KOPT-K1 (cell line): ENCODE measurements around the gene CPSF4.

Source experiments
- H3K27ac ChIP-seq: fragments of 200-600 bp; sonication (generic); 2 replicates; pipeline ENCODE4 v1.5.1; 2016; ENCODE audit warnings: antibody characterized with exemption, mild to moderate bottlenecking, low read depth, low read length; ENCODE audit not compliant: poor library complexity, severe bottlenecking
- H3K36me3 ChIP-seq: fragments of 200-600 bp; sonication (generic); 2 replicates; pipeline ENCODE4 v1.5.1; 2017; ENCODE audit warnings: antibody characterized with exemption, mild to moderate bottlenecking, low read length, moderate library complexity; ENCODE audit not compliant: insufficient read depth
- H3K9me3 ChIP-seq: fragments of 200-600 bp; sonication (generic); 2 replicates; pipeline ENCODE4 v1.5.1; 2017; ENCODE audit warnings: antibody characterized with exemption, low read length, mild to moderate bottlenecking; ENCODE audit not compliant: insufficient read depth, poor library complexity, severe bottlenecking

Gene CPSF4

DNA sequence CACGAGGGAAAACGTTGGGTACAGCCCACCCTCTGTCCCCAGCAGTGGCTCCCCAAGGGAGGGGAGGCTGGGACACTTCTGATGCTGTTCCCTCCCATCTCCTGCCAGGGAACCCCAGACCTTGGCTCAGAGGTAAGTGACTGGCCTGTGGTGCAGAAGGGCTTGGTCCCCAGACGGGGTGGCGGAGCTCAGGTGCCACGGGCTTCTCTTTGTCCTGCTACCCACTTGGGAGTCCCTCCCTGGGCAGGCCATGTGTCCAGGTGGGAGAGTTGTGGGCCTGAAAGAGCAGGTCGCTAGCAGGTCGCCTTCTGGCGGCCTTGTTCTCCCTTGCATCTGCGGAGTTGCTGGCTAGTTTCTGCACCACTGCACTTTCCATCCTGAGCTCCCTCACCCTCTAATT, 17.1 kb downstream of the CPSF4 start:
- Histone ChIP-seq H3K27ac (no peak overlapping the region), H3K36me3 (peaks cover 100% of the 10 kb centered on the region), H3K9me3 (no peaks in the 10 kb centered on the region)

DNA sequence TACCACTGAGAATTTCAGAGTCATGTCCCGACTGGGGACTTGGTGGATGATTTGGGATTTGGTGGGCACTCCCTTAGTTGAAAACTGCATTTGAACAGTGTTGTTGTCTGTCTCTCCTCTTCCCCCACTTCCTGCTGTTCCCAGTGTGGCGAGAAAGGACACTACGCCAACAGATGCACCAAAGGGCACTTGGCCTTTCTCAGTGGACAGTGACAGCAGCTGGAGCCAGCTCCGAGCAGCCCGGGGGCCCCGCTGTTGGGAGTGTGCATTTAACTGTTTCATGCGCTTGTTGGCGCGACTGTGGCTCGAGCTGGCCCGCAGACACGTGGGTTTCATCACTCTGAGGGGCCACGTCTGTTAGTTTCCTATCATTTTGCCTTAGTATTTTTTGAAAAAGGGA, 17.5 kb downstream of the CPSF4 start:
- peaks cover 100% of the 10 kb centered on the region for H3K36me3 ChIP-seq
- no peak overlapping the region for H3K27ac ChIP-seq
- no peaks in the 10 kb centered on the region for H3K9me3 ChIP-seq

DNA sequence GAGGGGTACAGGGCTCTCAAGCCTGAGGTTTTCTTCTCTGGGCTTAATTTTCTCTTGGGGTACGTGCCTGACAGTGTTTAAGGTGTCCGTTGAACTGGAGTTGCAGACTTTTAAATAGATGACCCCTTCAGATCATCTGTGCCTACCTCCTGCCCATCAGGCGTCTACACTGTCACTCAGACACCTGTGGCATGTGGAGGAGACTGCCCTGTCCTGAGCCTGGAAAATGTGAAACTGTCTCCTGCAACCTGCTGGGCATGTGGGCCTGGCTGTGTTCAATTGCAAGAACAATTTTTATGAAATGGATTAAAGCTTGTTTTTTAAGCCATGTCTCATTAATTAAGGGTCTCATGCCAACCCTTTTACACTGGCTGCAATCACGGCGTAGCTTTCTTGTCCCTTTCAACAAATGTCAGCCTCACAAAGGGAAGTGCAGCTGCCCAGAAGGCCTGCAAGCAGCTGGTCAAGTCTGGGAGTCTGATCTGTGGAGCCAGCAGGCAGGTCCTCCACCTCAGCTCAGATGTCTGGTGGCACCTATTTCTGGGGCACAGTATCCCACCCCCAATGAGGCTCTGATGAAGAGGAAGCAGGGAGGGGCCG, 18.4 kb downstream of the CPSF4 start:
- Histone ChIP-seq H3K27ac (no peak overlapping the region), H3K9me3 (no peaks in the 10 kb centered on the region), H3K36me3 (peaks cover 98% of the 10 kb centered on the region)

DNA sequence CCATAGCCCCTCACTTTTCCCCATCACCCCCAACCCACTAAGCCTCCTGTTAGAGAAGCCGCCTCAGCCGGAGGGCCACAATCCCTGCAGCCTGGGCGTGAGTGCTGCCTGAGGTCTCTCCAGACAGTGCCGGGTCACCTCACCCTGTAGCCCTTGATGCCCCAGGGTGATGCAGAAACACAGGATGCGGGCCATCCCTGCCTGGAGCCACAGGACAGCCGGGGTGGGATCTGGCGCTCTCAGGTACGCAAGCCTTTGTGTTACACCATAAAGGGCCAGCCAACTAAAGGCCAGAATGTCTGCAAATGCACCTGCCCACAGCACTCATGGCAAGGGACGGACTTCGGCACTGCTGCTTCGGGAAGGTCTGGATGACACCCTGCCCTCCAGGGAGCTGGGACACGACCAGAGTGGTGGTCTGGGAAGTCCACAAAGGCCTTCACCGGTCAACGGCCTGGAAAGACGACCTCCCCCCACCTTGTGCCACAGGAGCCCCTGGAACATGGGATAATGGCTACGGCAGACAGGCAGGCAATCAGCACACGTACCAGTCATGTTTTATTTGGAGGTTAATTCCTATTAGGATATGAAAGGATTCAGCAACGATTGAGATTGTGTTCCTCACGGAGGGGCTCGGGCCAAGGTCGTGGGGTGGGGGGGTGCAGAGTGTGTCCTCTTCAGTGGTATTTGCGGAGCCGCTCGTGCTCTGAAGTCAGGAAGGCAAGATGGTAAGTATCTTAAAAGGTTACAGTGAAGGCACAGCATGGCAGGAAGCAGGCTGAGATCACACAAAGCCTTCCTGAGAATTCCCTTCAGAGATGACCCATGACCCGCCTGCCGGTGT, 19.1 kb downstream of the CPSF4 start:
- Histone ChIP-seq H3K27ac (no peak overlapping the region), H3K9me3 (no peaks in the 10 kb centered on the region), H3K36me3 (peaks cover 97% of the 10 kb centered on the region)

DNA sequence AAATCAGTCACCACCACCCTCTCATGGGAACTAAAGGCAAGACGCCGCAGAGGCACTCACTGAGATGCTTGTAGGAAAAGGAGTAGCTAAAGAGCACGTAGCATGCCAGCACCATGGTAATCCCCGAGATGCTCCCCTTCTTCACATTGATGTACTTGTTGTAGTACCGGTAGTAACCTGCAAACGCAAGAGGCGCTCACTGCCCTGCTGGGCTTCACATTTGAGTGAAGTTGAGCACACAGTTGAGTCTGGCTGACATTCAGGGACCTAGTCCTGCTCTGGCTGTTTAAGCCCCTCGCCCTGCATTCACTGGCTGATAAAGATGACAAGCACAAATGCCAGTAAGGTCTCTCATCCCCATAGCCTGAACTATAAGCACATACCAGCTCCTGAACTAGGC, 20.3 kb downstream of the CPSF4 start:
- Histone ChIP-seq H3K27ac (no peak overlapping the region), H3K36me3 (peaks cover 92% of the 10 kb centered on the region), H3K9me3 (no peaks in the 10 kb centered on the region)

DNA sequence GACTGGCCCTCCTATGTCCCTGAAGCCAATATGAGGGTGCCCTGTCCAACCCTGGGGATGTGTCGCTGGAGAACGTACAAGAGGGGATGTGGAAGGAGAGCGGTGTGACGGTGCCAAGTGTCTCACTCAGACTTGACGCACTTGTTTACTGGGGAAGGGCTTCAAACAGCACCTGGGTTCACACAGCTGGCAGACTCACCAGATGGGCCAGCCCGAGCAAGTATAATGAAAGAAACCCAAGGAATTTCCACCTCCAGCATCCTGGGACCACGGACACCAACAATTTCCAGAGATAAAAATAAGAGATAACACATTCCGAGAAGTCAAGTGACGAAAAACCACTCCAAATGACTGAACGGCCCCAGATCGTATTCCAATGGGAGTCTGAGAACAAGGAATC, 21.9 kb downstream of the CPSF4 start:
- Histone ChIP-seq H3K9me3 (no peaks in the 10 kb centered on the region), H3K27ac (no peak overlapping the region), H3K36me3 (peaks cover 79% of the 10 kb centered on the region)

DNA sequence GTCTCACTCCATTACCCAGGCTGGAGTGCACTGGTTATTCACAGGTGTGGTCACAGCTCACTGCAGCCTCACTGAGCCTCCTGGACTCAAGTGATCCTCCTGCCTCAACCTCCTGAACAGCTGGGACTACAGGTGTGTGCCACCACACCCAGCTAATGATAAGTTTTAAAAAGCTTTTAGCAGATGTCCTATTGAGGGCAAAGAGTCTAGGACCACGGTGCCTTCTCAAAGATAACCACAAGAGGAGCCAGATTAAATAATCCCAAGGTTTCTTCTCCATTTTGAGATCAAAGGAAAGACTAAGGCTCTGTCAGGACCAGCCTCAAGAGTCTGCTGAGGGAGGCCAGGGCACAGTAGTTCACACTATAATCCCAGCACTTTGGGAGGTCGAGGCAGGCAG, 22.5 kb downstream of the CPSF4 start:
- Histone ChIP-seq H3K27ac (no peak overlapping the region), H3K36me3 (peaks cover 74% of the 10 kb centered on the region), H3K9me3 (no peaks in the 10 kb centered on the region)

DNA sequence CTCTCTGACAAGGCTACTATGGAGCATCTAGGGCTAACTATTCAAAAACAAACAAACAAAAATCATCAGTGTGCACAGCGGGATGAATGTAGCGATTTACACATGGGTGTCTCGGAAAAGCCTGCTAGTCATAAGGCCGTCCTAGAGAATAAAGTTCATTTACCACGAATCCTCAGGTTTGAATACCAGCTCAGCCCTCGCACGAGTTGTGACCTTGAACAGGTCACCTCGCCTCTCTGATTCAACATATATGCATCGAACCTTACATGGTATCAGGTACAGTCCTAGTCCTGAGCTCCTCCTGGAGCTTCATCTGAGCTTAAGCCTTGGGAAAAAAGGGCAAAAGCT, 26.7 kb downstream of the CPSF4 start:
- Histone ChIP-seq H3K36me3 (peaks cover 32% of the 10 kb centered on the region), H3K27ac (peak overlapping the region; percentile 80), H3K9me3 (no peaks in the 10 kb centered on the region)

DNA sequence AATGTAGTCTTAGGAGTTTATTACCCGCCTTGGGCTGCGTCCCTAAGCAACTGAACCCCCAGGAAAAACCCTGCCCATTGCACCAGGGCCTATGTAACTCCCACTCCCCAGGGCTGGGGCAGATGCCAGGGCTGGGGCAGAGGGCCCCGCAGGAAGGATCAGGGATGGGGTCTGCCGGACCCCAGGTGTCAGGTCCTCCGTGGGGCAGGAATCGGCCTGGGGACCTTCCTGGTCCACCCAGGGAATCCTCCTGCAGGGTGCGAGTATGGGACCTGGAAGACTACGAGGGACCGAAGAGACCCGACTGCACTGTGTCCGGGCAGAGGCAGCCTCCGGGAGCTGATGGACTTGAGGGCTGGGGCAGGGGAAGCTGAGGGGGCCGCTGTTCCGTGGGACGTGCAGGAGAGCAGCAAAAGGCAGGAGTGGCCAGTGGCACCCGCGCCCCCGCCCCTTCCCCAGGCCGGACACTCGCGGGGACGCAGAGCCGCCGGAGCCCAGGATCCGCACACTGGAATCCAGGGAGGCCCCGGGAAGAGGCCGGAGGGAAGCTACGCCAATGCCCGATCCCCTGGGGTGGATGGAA, 29.7 kb downstream of the CPSF4 start:
- H3K9me3 ChIP-seq, result no peaks in the 10 kb centered on the region
- no peak overlapping the region for H3K27ac ChIP-seq
- H3K36me3 ChIP-seq, result peaks cover 8% of the 10 kb centered on the region; the same call in 1 of the 2 replicates

DNA sequence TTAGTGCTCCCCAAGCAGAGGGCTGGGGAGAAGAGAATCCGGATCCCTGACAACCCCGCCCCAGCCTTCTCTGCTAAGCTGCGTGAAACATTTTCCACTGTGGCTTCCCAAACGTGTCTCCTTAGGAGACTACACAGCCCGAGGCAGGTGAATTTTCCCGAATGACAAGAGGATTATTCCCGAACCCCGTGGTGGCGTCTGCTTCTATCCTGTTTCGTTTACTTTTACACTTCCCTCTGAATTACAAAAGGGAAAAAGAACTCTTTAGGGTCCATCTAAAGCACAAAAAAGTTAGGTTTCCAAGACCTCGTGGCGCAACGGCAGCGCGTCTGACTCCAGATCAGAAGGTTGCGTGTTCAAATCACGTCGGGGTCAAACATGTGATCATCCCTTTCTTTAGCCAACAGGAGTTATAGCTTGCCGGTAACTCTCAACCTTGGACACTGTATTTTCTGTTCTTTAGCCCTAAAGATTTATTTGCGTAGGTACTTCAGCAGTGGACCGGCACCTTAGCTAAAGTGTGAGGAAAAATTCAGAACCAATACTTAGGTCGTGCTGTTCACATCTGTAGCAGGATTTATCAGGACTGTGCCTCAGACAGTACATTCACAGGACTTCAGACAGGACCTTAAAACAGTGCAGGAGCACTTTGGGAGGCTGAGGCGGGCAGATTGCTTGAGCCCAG, 30.8 kb downstream of the CPSF4 start:
- no peaks in the 10 kb centered on the region for H3K9me3 ChIP-seq
- no peak overlapping the region for H3K27ac ChIP-seq
- H3K36me3 ChIP-seq, result no peaks in the 10 kb centered on the region

DNA sequence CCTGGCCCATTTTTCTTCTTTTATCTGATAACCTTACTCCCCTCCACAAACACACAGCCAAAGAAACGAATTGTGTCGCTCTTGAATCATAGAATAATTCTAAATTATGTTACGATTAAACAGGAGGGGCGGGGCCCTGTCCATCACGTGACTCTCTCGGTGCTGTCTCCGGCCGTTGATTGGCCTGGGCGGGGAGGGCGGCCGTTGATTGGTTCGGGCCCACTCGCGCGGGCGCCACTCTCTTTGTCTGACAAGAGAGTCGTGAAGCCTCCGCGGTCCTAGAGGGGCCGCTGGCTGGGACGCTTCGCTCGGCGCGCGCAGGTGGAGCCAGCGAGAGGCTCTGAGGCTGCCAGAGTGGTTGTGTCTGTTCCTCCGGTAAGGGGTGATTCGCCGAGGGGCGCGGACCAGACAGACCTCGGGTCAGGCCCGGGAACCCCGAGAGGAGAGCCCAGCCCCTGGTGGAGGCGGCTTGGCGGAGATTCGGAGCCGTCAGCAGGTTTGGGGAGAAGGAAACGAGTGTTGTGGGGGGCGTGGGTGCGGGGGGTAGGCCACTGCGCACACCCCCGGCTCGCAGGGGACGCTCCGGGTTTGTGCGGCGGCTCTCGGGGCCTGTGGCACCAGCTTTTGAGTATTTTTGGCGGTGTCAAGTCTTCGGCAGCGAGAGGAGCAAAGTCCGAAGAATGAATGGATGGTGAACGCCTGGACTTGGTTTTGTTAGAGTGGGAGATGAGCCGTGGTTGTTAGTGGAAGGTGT, 34.0 kb downstream of the CPSF4 start, which contains the start of gene ZNF789:
Gene ZNF789 (plus strand): TSS at position 330 of the 754 bp plus-strand sequence. CDS start 3,567 bp downstream, outside the sequence.
- Histone ChIP-seq H3K36me3 (peaks cover 26% of the 10 kb centered on the region), H3K9me3 (no peaks in the 10 kb centered on the region), H3K27ac (peak within 1 kb of the TSS; percentile 68)

DNA sequence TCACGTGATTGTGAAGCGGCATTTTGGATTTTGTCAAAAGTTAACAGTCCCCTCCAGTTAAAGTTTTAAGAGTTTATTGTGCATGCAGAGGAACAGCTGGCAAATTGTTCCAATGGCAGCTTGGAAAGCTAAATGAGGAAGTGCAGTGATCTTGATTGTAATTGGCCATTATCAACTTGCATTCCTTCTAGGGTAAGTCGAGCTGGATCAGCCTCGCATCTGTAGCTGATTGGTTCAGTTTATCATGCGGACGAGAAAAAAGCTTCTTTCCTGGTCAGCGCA, 34.5 kb downstream of the CPSF4 start:
- Histone ChIP-seq H3K27ac (peak overlapping the region; percentile 68), H3K36me3 (peaks cover 31% of the 10 kb centered on the region), H3K9me3 (no peaks in the 10 kb centered on the region)

DNA sequence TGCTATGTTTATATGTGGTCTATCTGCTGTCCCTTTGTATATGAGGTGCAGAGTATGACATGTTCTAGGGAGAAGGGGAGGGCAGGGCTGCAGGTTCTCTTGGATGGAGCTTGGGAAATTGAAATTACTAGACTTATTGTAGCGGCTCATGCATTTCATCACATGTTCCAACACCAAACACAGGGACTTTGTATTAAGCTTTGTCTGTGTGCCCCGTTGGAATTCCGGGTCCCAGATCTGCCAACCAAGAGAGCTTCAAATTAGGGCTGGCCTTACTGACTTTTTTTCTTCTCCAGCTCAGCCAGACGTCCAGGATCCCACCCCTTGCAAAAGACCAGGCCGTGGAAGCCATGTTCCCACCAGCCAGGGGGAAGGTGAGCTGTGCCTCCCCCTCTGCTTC, 37.4 kb downstream of the CPSF4 start:
- H3K36me3 ChIP-seq, result peaks cover 59% of the 10 kb centered on the region
- H3K27ac ChIP-seq, result no peak overlapping the region
- no peaks in the 10 kb centered on the region for H3K9me3 ChIP-seq

DNA sequence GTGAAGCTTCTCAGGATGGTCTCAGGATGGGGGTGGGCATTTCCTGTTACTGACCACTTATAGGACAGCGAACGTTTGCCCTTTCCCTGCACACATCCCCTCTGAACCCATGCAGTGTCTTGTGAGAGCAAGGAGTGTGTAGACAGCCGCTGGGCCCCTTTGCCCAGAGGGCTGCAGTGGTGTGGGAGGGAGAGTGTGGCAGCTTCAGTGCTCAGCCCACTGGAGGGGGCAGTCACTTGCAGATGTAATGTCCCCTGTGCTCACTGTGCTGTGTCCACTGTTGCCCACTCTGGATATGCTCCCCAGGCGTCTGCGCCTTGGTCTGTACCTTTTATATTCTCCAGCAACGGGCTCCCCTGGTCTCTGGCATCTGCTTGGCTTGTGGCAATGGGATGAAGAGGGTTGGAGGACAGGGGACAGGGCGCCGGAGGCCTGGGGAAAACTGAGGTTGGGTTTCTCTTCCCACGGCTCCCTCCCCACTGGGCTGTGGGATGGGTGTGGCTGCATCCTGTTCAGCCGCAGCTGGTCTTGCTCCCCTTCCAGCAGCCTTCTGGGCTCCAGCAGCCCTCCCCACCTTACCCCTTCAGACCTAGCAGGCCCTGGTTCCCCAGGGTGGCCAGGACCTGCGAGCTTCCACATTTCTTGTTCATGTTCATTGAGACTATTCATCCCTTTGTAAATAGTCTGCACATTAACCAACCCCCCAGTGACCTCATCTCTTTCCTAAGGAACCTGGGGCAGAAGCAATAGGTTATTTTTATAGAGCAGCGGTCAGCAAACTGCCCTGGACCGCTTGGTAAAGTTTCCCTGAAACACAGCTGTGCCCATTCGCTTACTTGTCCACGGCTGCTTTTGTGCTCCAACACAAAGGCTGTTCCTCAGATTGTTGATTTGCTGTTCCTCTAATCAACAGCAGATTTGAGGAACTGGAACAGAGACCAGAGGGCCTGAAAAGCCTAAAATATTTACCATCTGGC, 40.0 kb downstream of the CPSF4 start:
- H3K9me3 ChIP-seq, result no peaks in the 10 kb centered on the region
- H3K36me3 ChIP-seq, result peaks cover 82% of the 10 kb centered on the region
- no peak overlapping the region for H3K27ac ChIP-seq
